ENCODE measurements around the gene ZNF507. TPM values are rescaled to one million over a fixed set of nuclear protein-coding genes. Genes with fewer than 3 reads are reported as not detected.

The ZNF507 gene
- 9.7 and 9.8 TPM in 2 replicates for total RNA-seq (2014; rRNA removed; shearing (Covaris generic))

DNA sequence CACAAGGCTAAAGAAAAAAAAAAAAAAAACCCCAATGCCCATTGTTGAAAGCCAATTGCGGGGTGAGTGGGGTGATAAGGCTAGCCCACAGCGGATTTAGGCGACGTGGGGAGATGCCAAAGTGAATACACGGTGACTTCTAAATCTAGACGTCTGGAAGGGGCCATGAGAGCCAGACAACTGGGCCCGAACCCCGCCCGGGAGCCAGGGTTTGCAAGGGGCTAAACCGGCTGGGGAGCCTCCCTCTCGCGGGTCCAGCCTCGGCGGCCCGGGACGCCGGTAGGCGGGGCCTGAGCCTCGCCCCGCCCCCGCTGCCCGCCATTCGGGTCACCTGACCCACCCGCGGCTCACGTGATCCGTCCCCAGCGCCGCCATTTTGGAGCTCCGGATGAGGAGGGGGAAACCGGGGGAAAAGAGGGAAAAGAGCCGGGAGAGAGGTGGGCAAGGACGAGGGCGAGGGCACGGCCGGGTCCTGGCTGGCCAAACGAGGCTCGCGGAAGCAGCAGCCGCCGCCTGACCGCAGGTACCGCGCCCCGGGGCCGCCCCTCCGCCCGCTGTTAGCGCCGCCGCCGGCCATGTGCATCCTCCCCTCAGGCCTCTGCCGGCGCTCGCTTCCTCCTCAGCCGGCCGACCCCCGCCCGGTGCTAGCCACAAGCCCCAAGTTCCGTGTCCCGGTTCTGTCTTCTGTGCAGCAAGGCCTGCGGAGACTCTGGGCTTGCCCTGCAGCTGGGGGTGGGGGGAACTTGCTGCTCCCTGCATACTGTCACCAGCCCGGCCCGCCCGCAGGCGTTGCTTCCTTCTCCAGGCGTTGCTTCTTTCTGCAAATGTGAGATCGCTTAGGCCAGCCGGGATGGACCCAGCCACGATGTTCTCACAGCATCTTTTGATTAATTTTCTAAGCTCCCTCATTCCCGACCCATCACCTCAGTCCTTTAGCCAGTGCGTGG is at the start of gene ZNF507:
TSS of gene ZNF507 (plus strand) at position 350 of the 947 bp plus-strand sequence. CDS start 7,221 bp downstream, outside the sequence.

DNA sequence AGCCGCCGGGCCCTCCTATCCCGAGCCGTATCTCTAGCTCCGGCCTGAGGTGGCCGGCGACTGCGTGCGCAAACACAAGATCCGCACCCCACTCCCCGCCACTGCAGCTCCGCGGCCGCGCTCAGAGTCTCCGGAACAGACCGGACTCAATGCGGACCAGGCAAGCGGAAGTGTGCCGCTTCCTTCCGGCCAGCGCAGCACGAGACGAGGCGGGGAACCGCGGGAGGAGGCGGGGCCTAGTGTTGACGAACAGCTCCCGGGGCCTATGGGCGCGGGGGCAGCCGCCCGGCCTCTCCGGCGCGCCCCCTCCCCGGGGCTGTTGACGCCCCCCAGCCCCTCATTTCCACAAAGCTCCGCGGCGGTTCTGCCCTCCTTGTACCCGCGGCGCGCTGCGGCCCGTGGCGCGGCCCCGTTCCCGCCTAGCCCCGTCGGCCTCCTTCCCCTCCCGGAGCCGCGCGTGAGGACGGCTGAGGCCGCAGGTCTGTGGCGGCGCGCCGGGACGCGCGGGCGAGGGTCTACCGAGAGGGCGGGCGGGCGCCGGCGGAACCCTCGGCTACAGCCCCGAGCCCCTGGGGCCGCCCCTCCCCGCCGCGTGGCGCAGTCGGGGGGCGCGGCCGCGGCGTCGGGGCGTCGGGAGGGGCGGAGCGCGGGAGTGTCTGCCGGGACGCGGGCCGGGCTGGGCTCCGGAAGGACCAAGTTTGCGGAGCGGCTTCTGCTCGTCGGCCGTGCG is 60.2 kb downstream of the ZNF507 start, which contains the start of gene DPY19L3:
TSS of gene DPY19L3 (plus strand) at position 340 of the 730 bp plus-strand sequence. CDS start 2,484 bp downstream, outside the sequence.

Other genes with a start within 250 kb of the ZNF507 start
- 24.0 and 29.3 TPM in 2 replicates for gene DPY19L3, start 60.2 kb downstream of the ZNF507 start, total RNA-seq (2014; rRNA removed; shearing (Covaris generic))
- gene PDCD5, start 235.6 kb downstream of the ZNF507 start, total RNA-seq (2014; rRNA removed; shearing (Covaris generic)), result 228 and 249 TPM in 2 replicates